ENCODE results near the gene GRIPAP1. TPM values are rescaled to one million over a fixed set of nuclear protein-coding genes. Genes with fewer than 3 reads are reported as not detected.
A peak's percentile ranks its signal among the peaks of the same experiment; 100 is the strongest.

The GRIPAP1 gene
- total and polyA plus RNA-seq, 2 of the 13 experiments (the other 11 are each of a cell fraction or from before 2014, with no cell fraction given): 16.1 to 22.6 TPM

DNA sequence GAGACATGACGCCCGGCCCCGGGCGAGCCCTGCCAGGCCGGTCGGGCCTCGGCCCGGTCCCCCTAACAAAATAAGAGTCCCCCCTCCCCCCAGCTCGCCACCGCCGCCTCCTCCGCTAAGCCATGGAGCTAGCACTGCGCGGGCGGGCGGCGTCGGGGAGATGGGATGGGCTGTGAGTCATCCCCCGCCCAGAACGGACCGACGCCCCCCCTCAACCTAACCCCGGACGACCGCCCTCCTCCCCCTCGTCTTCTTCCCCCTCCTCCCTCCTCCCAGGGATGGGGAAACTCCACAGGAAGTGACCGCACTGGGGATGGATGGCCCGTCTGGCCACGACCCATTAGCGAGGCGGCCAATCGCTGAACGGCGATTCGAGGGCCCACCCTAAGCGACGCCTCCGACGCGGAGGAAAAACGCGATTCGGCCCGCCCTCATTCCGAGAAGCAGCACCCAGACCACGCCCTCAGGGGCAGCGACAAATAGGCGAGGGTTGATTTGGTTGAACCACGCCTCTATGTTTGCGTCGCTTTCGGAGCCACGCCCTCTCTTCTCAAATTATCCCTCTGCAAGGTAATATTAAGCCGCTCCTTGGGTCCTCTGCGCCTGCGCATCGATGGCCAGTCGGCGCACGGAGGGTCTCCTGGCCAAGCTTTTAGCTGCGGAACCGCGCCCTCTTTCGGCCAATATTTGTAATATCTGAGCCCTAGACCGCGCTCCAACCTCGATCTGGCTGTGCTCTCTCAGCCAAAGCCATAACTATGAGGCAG, 41.3 kb upstream of the GRIPAP1 start, which contains the start of gene TFE3 (continued):
- TF ChIP-seq RFX5 (IDR thresholded peaks at IDR 0.05; ENCODE audit: low read depth, low read length) (no peak), RBM22 (optimal IDR thresholded peaks at IDR 0.05; ENCODE audit: low read length) (no peak), ZNF296 (CRISPR knock-in tag; conservative IDR thresholded peaks at IDR 0.05) (no peak), ZNF205 (CRISPR knock-in tag; IDR thresholded peaks at IDR 0.05) (0 out of 2 replicates have a peak, but pooled peaks have one; percentile 33), NCOR1 (IDR thresholded peaks at IDR 0.05; ENCODE audit: borderline replicate concordance, low read length) (no peak), ZNF382 (CRISPR knock-in tag; IDR thresholded peaks at IDR 0.05; ENCODE audit: borderline replicate concordance) (no peak), NFIB (CRISPR knock-in tag; IDR thresholded peaks at IDR 0.05; ENCODE audit: borderline replicate concordance) (no peak), ZNF331 (CRISPR knock-in tag; IDR thresholded peaks at IDR 0.05) (no peak), ZNF274 (CRISPR knock-in tag; IDR thresholded peaks at IDR 0.05) (no peak), ZNF367 (CRISPR knock-in tag; IDR thresholded peaks at IDR 0.05; ENCODE audit: borderline replicate concordance) (no peak), ZNF556 (CRISPR knock-in tag; IDR thresholded peaks at IDR 0.05; ENCODE audit: borderline replicate concordance) (no peak), NFATC3 (CRISPR knock-in tag; IDR thresholded peaks at IDR 0.05) (no peak), ZFP36L2 (CRISPR knock-in tag; IDR thresholded peaks at IDR 0.05) (no peak)
- TF ChIP-seq, protein P1, sequence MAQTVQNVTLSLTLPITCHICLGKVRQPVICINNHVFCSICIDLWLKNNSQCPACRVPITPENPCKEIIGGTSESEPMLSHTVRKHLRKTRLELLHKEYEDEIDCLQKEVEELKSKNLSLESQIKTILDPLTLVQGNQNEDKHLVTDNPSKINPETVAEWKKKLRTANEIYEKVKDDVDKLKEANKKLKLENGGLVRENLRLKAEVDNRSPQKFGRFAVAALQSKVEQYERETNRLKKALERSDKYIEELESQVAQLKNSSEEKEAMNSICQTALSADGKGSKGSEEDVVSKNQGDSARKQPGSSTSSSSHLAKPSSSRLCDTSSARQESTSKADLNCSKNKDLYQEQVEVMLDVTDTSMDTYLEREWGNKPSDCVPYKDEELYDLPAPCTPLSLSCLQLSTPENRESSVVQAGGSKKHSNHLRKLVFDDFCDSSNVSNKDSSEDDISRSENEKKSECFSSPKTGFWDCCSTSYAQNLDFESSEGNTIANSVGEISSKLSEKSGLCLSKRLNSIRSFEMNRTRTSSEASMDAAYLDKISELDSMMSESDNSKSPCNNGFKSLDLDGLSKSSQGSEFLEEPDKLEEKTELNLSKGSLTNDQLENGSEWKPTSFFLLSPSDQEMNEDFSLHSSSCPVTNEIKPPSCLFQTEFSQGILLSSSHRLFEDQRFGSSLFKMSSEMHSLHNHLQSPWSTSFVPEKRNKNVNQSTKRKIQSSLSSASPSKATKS (CRISPR knock-in tag; IDR thresholded peaks at IDR 0.05): no peak
- TF ChIP-seq, protein P2, sequence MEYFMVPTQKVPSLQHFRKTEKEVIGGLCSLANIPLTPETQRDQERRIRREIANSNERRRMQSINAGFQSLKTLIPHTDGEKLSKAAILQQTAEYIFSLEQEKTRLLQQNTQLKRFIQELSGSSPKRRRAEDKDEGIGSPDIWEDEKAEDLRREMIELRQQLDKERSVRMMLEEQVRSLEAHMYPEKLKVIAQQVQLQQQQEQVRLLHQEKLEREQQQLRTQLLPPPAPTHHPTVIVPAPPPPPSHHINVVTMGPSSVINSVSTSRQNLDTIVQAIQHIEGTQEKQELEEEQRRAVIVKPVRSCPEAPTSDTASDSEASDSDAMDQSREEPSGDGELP (IDR thresholded peaks at IDR 0.05; ENCODE audit: borderline replicate concordance, low read depth): no peak
- TF ChIP-seq, protein P3, sequence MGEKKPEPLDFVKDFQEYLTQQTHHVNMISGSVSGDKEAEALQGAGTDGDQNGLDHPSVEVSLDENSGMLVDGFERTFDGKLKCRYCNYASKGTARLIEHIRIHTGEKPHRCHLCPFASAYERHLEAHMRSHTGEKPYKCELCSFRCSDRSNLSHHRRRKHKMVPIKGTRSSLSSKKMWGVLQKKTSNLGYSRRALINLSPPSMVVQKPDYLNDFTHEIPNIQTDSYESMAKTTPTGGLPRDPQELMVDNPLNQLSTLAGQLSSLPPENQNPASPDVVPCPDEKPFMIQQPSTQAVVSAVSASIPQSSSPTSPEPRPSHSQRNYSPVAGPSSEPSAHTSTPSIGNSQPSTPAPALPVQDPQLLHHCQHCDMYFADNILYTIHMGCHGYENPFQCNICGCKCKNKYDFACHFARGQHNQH (CRISPR knock-in tag; IDR thresholded peaks at IDR 0.05): no peak
- TF ChIP-seq, protein P4, sequence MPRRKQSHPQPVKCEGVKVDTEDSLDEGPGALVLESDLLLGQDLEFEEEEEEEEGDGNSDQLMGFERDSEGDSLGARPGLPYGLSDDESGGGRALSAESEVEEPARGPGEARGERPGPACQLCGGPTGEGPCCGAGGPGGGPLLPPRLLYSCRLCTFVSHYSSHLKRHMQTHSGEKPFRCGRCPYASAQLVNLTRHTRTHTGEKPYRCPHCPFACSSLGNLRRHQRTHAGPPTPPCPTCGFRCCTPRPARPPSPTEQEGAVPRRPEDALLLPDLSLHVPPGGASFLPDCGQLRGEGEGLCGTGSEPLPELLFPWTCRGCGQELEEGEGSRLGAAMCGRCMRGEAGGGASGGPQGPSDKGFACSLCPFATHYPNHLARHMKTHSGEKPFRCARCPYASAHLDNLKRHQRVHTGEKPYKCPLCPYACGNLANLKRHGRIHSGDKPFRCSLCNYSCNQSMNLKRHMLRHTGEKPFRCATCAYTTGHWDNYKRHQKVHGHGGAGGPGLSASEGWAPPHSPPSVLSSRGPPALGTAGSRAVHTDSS (CRISPR knock-in tag; conservative IDR thresholded peaks at IDR 0.05): no peak
- TF ChIP-seq, protein P5, sequence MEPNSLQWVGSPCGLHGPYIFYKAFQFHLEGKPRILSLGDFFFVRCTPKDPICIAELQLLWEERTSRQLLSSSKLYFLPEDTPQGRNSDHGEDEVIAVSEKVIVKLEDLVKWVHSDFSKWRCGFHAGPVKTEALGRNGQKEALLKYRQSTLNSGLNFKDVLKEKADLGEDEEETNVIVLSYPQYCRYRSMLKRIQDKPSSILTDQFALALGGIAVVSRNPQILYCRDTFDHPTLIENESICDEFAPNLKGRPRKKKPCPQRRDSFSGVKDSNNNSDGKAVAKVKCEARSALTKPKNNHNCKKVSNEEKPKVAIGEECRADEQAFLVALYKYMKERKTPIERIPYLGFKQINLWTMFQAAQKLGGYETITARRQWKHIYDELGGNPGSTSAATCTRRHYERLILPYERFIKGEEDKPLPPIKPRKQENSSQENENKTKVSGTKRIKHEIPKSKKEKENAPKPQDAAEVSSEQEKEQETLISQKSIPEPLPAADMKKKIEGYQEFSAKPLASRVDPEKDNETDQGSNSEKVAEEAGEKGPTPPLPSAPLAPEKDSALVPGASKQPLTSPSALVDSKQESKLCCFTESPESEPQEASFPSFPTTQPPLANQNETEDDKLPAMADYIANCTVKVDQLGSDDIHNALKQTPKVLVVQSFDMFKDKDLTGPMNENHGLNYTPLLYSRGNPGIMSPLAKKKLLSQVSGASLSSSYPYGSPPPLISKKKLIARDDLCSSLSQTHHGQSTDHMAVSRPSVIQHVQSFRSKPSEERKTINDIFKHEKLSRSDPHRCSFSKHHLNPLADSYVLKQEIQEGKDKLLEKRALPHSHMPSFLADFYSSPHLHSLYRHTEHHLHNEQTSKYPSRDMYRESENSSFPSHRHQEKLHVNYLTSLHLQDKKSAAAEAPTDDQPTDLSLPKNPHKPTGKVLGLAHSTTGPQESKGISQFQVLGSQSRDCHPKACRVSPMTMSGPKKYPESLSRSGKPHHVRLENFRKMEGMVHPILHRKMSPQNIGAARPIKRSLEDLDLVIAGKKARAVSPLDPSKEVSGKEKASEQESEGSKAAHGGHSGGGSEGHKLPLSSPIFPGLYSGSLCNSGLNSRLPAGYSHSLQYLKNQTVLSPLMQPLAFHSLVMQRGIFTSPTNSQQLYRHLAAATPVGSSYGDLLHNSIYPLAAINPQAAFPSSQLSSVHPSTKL (CRISPR knock-in tag; IDR thresholded peaks at IDR 0.05): peak; percentile 16; the same call in 1 of the 2 replicates
